ENCODE results near the gene BANK1.

DNA sequence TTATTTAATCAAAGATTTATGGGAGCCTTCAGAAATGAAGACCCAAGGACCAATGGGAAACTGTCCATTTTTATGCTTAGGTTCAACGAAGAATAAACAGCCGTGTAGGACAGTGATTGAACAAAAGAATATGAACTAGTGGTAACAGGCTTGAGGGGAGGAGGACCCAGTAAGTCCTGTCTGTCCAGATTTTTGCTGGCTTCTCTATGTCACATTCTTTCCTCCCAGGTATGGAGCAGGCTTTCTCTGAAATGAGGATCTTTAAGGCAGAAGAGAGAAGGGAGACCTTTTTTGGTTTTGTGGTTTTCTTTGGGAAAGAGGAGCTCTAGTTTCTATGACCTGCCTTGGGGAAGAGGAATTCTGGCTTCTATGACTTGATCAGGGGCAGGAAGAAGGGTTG is 74.1 kb downstream of the BANK1 start:
- TF ChIP-seq OSR1 (CRISPR knock-in tag; IDR thresholded peaks at IDR 0.05) (no peak), PPARA (CRISPR knock-in tag; IDR thresholded peaks at IDR 0.05; ENCODE audit: borderline replicate concordance) (no peak), CSDC2 (CRISPR knock-in tag; IDR thresholded peaks at IDR 0.05) (no peak), RARB (CRISPR knock-in tag; IDR thresholded peaks at IDR 0.05) (no peak), TCF4 (CRISPR knock-in tag; IDR thresholded peaks at IDR 0.05; ENCODE audit: borderline replicate concordance) (no peak), BACH2 (CRISPR knock-in tag; IDR thresholded peaks at IDR 0.05; ENCODE audit: borderline replicate concordance) (no peak), ESRRG (CRISPR knock-in tag; IDR thresholded peaks at IDR 0.05) (no peak), ZNF70 (CRISPR knock-in tag; IDR thresholded peaks at IDR 0.05) (no peak), ARNTL (CRISPR knock-in tag; IDR thresholded peaks at IDR 0.05; ENCODE audit: borderline replicate concordance, low read depth) (no peak), CSRNP3 (CRISPR knock-in tag; IDR thresholded peaks at IDR 0.05) (no peak), GLIS3 (CRISPR knock-in tag; IDR thresholded peaks at IDR 0.05) (no peak)
- TF ChIP-seq, protein P1, sequence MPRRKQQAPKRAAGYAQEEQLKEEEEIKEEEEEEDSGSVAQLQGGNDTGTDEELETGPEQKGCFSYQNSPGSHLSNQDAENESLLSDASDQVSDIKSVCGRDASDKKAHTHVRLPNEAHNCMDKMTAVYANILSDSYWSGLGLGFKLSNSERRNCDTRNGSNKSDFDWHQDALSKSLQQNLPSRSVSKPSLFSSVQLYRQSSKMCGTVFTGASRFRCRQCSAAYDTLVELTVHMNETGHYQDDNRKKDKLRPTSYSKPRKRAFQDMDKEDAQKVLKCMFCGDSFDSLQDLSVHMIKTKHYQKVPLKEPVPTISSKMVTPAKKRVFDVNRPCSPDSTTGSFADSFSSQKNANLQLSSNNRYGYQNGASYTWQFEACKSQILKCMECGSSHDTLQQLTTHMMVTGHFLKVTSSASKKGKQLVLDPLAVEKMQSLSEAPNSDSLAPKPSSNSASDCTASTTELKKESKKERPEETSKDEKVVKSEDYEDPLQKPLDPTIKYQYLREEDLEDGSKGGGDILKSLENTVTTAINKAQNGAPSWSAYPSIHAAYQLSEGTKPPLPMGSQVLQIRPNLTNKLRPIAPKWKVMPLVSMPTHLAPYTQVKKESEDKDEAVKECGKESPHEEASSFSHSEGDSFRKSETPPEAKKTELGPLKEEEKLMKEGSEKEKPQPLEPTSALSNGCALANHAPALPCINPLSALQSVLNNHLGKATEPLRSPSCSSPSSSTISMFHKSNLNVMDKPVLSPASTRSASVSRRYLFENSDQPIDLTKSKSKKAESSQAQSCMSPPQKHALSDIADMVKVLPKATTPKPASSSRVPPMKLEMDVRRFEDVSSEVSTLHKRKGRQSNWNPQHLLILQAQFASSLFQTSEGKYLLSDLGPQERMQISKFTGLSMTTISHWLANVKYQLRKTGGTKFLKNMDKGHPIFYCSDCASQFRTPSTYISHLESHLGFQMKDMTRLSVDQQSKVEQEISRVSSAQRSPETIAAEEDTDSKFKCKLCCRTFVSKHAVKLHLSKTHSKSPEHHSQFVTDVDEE (CRISPR knock-in tag; IDR thresholded peaks at IDR 0.05), result no peak
- TF ChIP-seq, protein P2, sequence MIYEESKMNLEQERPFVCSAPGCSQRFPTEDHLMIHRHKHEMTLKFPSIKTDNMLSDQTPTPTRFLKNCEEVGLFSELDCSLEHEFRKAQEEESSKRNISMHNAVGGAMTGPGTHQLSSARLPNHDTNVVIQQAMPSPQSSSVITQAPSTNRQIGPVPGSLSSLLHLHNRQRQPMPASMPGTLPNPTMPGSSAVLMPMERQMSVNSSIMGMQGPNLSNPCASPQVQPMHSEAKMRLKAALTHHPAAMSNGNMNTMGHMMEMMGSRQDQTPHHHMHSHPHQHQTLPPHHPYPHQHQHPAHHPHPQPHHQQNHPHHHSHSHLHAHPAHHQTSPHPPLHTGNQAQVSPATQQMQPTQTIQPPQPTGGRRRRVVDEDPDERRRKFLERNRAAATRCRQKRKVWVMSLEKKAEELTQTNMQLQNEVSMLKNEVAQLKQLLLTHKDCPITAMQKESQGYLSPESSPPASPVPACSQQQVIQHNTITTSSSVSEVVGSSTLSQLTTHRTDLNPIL (CRISPR knock-in tag; IDR thresholded peaks at IDR 0.05; ENCODE audit: low read depth), result no peak
- TF ChIP-seq, protein P3, sequence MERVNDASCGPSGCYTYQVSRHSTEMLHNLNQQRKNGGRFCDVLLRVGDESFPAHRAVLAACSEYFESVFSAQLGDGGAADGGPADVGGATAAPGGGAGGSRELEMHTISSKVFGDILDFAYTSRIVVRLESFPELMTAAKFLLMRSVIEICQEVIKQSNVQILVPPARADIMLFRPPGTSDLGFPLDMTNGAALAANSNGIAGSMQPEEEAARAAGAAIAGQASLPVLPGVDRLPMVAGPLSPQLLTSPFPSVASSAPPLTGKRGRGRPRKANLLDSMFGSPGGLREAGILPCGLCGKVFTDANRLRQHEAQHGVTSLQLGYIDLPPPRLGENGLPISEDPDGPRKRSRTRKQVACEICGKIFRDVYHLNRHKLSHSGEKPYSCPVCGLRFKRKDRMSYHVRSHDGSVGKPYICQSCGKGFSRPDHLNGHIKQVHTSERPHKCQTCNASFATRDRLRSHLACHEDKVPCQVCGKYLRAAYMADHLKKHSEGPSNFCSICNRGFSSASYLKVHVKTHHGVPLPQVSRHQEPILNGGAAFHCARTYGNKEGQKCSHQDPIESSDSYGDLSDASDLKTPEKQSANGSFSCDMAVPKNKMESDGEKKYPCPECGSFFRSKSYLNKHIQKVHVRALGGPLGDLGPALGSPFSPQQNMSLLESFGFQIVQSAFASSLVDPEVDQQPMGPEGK (CRISPR knock-in tag; IDR thresholded peaks at IDR 0.05; ENCODE audit: borderline replicate concordance), result no peak
